Right atrium auricular region (tissue), 2 donors: ENCODE measurements around the gene SKI. TPM values are rescaled to one million over a fixed set of nuclear protein-coding genes. Genes with fewer than 3 reads are reported as not detected.

Experiments
- DNase-seq: peaks from one replicate; pipeline ENCODE4 v3.0.0-alpha.2; 2019; ENCODE audit warnings: low spot score
- H3K27ac ChIP-seq, 2 donors: fragments of 200-600 bp; sonication (generic); 1 replicate in 1 of 2; 2 replicates in 1 of 2; pipeline ENCODE4 v1.5.1; 2016 to 2019
- H3K27me3 ChIP-seq, 2 donors: fragments of 200-600 bp; sonication (generic); one replicate each; pipeline versions ENCODE4 v1.5.1 to v1.6.0; 2017 to 2019
- H3K36me3 ChIP-seq: fragments of 200-600 bp; sonication (generic); one replicate; pipeline ENCODE4 v1.5.1; 2016
- H3K4me1 ChIP-seq, 2 donors: fragments of 200-600 bp; sonication (generic); one replicate each; pipeline versions ENCODE4 v1.5.1 to v1.6.0; 2017 to 2019
- H3K4me3 ChIP-seq, 2 donors: fragments of 200-600 bp; sonication (generic); 1 replicate in 1 of 2; 2 replicates in 1 of 2; pipeline ENCODE4 v1.5.1; 2017 to 2019; ENCODE audit warnings: mild to moderate bottlenecking in 1 of 2, moderate library complexity in 1 of 2
- H3K9me3 ChIP-seq, 2 donors: fragments of 200-600 bp; sonication (generic); one replicate each; pipeline ENCODE4 v1.5.1; 2019
- CTCF ChIP-seq, 2 donors: fragments of 200-600 bp; sonication (generic); IDR thresholded peaks; one replicate each; pipeline ENCODE4 v1.5.1; 2019; ENCODE audit warnings: antibody characterized with exemption in 2 of 2
- total RNA-seq, 2 donors: library from RNA; depleted of rRNA; stranded (reverse); fragments of >200 nt; gene quantifications; one replicate each; pipeline ENCODE4 v1.1.0, GENCODE V29; 2016

The SKI gene
- total RNA-seq, 2 donors from 2014 or later = 36.7 to 57.2 TPM

- no peaks in the 10 kb centered on the region for H3K36me3 ChIP-seq
- no peak for DNase-seq
- H3K27me3 ChIP-seq = no peaks in the 10 kb centered on the region
- no peaks in the 10 kb centered on the region for H3K4me1 ChIP-seq
- no peak for TF ChIP-seq CTCF (IDR thresholded peaks at IDR 0.05)
- H3K9me3 ChIP-seq = no peaks in the 10 kb centered on the region
- H3K4me3 ChIP-seq = no peak overlapping the region
- H3K27ac ChIP-seq = no peak overlapping the region
These were observed 46.4 kb upstream of the SKI start for GRCh38 chr1:2181752-2182151.

- Histone ChIP-seq H3K36me3 (no peaks in the 10 kb centered on the region), H3K27ac (no peak overlapping the region), H3K9me3 (no peaks in the 10 kb centered on the region), H3K27me3 (no peaks in the 10 kb centered on the region), H3K4me1 (no peaks in the 10 kb centered on the region), H3K4me3 (no peak overlapping the region)
- no peak for TF ChIP-seq CTCF (IDR thresholded peaks at IDR 0.05)
- no peak for DNase-seq
These were observed 45.7 kb upstream of the SKI start for GRCh38 chr1:2182376-2182775.

GRCh38 chr1:2183937-2184334 is 44.2 kb upstream of the SKI start:
- H3K4me3 ChIP-seq = no peak overlapping the region
- no peak for TF ChIP-seq CTCF (IDR thresholded peaks at IDR 0.05)
- H3K27me3 ChIP-seq = no peaks in the 10 kb centered on the region
- H3K4me1 ChIP-seq = peaks cover 0 to under 1% of the 10 kb centered on the region in 2 donors
- H3K27ac ChIP-seq = no peak overlapping the region
- no peaks in the 10 kb centered on the region for H3K9me3 ChIP-seq
- H3K36me3 ChIP-seq = no peaks in the 10 kb centered on the region
- no peak for DNase-seq

GRCh38 chr1:2184531-2184930 is 43.6 kb upstream of the SKI start:
- TF ChIP-seq CTCF (IDR thresholded peaks at IDR 0.05) = no peak
- Histone ChIP-seq H3K36me3 (no peaks in the 10 kb centered on the region), H3K9me3 (no peaks in the 10 kb centered on the region), H3K4me3 (no peak overlapping the region), H3K4me1 (peaks cover 0 to 5% of the 10 kb centered on the region in 2 donors), H3K27ac (no peak overlapping the region), H3K27me3 (no peaks in the 10 kb centered on the region)
- no peak for DNase-seq

GRCh38 chr1:2184934-2185333 is 43.2 kb upstream of the SKI start:
- Histone ChIP-seq H3K27ac (no peak overlapping the region), H3K4me3 (no peak overlapping the region), H3K27me3 (no peaks in the 10 kb centered on the region), H3K36me3 (no peaks in the 10 kb centered on the region), H3K4me1 (peaks cover 0 to 7% of the 10 kb centered on the region in 2 donors), H3K9me3 (no peaks in the 10 kb centered on the region)
- TF ChIP-seq CTCF (IDR thresholded peaks at IDR 0.05) = no peak
- DNase-seq = no peak
